HG02642 (cell line): ENCODE measurements around the gene MAN1C1.
A peak's percentile ranks its signal among the peaks of the same experiment; 100 is the strongest.

Source experiments
- ATAC-seq: cut with Tn5 transposase; IDR thresholded peaks from one replicate; pipeline ENCODE4 v1.9.1; 2021; ENCODE audit warnings: mild to moderate bottlenecking; ENCODE audit not compliant: unreplicated experiment, poor library complexity

The MAN1C1 gene

GRCh38 chr1:25770541-25771220, 154.1 kb downstream of the MAN1C1 start:
- ATAC-seq = no peak

- no peak for ATAC-seq
These were observed 154.9 kb downstream of the MAN1C1 start for GRCh38 chr1:25771221-25772114.

DNA sequence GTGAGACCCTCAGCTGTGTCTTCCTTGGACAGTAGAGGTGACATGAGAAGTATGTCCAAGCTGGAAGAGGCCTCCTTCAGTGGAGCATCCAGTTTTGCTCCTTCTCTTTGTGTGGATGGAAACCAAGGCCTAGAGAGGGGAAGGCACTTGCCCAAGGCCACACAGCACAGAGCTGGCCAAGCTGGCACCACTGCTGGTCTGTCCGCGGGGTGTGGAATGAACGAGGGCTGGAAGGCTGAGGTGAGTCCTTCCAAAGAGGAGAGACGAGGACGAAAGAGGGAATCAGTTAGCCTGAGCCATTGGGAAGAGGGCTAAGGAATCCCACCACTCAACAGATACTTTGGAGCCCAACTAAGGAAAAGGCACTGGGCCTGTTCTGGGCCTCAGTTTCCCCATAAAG, 155.6 kb downstream of the MAN1C1 start:
- ATAC-seq = no peak

- no peak for ATAC-seq
These were observed 156.2 kb downstream of the MAN1C1 start for GRCh38 chr1:25772692-25773245.

DNA sequence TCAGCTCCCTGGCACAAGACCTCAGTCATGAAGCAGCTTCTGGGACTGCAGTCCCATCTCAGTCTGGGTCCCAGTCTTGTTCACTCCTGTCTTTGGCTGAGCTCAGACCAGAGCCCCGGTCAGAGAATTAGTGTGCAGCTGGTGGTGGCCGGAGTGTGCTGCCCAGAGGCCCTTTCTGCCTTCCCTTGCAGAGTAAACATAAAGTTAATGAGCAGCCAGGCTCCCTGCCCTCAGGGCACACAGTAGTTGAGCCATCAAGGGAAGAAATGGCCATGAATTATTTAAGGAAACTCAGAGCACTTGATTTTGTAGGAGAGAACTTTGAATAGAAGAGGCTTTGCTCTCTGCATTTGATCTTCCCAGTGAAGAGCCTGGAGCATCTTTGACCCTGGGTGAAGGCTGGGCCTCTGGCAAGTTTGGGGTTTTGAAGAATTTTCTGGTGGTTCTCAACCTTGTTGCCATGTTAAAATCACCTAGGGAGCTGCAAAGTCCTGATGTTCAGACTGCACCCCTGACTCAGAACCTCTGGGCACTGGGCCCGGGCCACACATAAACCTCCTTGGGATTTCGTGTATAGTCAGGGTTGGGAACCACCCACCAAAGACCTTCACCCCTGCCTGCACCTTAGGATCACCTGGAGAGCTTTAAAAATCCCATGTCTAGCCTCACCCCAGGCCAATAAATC, 157.0 kb downstream of the MAN1C1 start:
- no peak for ATAC-seq

GRCh38 chr1:25774206-25774803, 157.7 kb downstream of the MAN1C1 start:
- ATAC-seq = no peak

DNA sequence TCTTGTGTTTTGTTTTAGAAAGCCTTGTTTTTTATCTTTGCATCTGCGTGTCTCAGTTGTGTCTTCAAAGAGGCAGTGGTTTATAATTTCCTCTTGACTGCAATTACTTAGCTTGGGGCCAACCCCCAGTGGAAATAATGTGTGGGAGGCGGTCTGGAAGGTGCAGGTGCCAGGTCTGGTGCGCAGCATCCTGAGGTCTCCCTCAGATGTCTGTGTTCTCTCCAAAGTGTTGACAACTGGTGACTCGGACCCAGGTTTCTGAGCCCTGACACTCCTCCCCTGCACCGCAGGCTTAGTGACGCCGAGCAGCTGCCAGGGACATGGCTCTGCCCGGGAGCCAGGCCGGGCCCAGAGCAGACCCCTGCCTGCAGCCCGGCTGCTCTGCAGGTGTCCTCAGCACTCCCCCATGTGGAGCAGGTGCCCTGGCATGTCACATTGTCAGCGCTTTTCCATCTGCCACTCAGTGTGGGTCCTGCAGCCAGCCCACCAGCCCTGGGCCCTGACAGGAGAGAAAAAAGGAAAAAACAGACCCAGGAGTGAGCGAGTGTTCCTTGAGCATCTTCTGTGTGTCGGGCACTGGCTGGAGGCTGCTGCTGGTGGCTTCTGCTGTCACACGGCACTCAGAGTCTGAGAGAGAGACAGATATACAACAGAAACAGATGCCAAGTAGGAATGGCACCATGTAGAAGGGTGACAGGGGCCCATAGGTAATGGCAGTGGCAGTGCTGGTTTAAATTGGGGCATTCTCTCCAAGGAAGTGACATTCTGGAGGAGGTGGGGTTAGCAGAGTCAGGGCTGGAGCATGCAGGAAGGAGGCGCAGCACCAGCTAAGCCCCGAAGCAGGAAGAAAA, 158.6 kb downstream of the MAN1C1 start:
- ATAC-seq = peak; percentile 40

GRCh38 chr1:25779388-25779787, 162.8 kb downstream of the MAN1C1 start:
- no peak for ATAC-seq

- ATAC-seq = no peak
These were observed 163.3 kb downstream of the MAN1C1 start for GRCh38 chr1:25779894-25780293.

DNA sequence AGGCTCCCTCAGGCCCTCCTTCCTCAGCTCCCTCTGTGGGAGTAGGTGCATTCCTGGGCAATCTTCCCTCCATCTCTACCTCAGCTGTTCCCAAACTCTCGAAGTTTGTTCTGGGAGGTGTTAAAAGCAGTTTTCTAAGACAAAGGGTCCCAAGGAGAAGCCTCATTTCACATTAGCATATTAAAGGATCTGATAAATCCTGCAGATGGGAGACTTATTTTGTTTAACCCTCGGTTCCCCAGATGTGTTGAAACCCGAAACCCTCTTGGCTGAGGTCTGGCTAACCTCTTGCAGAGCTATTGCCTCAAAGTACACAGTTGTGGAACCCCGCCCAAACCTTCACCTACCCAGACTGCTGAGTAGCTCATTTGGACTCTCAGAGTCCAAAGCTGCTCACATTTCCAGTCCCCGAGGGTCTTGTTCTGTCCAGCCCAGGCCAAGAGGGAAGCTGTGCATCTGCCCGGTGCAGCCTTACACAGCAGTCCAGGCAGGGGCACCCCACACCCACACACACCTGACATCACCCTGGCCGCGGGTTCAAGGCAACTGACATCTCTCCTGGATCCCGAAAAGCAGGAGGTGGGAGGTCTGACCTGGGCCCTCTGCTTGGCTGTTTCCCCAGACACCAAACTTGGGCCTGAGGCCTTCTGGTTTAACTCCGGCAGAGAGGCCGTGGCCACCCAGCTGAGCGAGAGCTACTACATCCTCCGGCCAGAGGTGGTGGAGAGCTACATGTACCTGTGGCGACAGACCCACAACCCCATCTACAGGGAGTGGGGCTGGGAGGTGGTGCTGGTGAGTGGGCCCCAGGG, 163.9 kb downstream of the MAN1C1 start:
- ATAC-seq = no peak

GRCh38 chr1:25781130-25781433, 164.5 kb downstream of the MAN1C1 start:
- ATAC-seq = no peak

DNA sequence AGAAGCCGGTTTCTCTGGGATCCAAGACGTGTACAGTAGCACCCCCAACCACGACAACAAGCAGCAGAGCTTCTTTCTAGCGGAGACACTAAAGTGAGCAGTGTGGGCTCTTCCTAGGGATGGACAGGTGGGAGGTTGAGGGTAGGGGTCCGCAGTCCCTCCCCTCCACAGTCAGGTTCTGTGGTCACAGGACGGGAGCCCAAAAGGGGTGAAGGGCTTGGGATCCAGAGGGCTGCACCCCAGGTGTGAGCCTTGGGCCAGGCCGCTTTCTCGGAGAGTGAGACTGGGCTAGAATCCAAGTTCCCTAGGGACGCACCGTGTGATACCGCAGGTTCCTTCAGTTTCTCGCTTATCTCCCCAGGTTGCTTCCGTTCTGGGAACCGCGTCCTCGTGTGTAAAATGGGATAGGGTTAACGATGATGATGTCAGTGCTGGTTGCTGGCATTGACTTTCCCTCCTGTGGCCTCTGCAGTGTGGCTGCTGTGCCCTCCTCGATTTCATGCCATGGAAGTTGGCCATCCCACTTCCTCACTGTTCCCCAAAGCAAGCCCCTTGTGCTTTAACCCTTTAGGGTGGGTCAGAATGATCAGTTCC, 166.1 kb downstream of the MAN1C1 start:
- no peak for ATAC-seq

DNA sequence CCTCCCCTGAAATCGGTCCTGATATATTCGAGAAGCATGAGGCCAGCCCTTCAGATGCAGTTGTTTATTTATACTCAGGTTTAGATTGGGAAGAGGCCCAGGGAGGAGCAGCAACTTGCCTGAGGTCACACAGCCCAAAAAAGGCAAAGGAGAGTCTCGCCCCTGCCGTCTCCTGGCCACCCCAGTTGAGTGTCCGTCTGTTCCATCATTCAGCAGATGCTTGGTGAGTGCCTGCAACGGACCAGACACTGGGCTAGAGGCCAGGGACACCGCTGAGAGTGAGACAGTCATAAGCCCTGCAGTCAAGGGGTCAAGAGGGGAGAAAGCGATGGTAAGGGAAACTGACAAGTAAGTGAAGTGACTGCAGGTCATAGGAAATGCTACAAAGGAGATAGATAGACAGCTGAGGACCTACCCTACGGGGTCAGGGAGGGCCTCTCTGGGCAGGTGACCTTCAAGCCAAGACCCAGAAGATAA, 168.0 kb downstream of the MAN1C1 start:
- no peak for ATAC-seq

DNA sequence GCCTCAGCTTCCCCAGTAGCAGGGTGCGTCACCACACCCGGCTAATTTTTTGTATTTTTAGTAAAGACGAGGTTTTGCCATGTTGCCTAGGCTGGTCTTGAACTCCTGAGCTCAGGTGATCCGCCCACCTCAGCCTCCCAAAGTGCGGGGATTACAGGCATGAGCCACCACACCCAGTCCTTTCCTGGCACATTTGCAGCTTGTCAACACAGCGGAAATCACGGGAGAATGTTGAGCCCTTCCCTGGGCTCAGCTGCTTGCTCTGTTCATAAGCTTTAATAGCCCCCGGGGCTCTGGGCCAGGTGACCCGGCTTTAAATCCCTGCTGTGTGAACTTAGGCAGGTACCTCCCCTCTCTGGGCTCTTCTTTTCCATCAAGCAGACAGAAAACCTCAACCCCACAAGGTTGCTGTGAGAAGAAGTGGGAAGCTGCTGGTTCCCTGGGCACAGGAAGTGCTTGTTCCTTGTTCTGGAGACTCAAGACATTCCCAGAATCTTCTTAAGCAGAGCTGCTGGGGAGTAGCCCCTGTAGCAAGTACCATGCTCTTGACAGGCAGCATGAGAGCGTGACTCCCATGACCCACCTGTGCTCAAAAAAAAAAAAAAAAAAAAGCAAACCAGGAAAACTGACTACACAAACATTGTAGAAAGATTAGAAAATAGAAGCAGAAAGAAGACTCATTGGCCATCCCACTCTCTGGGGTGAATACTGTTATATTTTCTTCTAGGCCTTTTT, 168.9 kb downstream of the MAN1C1 start:
- no peak for ATAC-seq

DNA sequence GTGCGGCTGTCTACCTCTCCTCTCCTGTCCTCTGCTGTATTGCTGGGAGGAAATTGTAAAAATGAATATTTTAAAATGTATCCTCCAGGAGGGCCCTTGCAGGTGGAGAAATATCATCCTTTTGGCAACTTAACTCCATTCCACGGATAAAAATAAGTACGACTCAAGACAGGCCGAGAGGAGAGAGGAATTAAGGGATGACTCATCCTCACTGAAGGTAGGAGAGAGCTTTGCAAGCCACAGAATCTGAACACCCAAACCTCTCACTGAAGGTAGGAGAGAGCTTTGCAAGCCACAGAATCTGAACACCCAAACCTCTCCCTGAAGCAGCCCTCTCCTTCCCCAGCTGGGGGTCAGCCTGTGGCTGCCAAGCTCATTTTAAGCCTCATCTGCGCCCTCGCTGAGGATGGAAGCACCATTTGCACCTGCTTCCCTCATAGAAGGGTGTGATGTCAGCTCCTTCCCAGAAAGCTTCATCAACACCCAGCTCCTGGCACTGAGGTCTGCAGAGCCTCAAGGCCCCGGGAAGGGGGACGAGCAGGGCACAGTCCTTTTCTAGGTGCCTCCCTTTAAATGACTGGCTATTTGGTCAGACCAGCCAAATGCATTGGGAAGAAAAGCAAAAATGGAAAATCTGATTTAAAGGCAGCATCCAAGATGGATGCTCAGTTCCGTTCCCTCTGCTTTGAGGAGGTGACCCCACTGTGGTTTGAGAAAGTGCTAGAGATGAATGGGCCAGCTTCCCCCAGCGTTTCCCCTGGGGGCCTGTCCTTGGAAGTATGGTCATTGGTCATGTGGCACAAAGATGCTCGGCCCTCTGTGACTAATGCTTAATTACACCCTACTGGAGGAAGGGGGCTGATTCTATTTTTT, 170.5 kb downstream of the MAN1C1 start:
- no peak for ATAC-seq

GRCh38 chr1:25787760-25788166, 171.2 kb downstream of the MAN1C1 start:
- no peak for ATAC-seq

- no peak for ATAC-seq
These were observed 173.9 kb downstream of the MAN1C1 start for GRCh38 chr1:25790472-25790871.
